Thyroid gland (tissue), 4 donors: ENCODE measurements around the gene AR.

Source experiments
- CTCF ChIP-seq, 6 experiments: fragments of 200-600 bp in 3 of 6; fragments of 450-650 bp in 3 of 6; sonication (generic) in 3 of 6; IDR thresholded peaks; one replicate each; pipeline ENCODE4 v1.5.1; 2016 to 2019; ENCODE audit warnings: antibody characterized with exemption in 6 of 6, mild to moderate bottlenecking in 2 of 6, inconsistent platforms in 1 of 6, moderate library complexity in 1 of 6
- POLR2A ChIP-seq, 2 donors: fragments of 450-650 bp; IDR thresholded peaks; one replicate each; pipeline ENCODE4 v1.6.1; 2017; ENCODE audit warnings: antibody characterized with exemption in 2 of 2, mild to moderate bottlenecking in 2 of 2, moderate library complexity in 1 of 2

GRCh38 chrX:67700602-67701001, 156.8 kb downstream of the AR start:
- TF ChIP-seq CTCF (IDR thresholded peaks at IDR 0.05) = no peak
- no peak for TF ChIP-seq POLR2A (IDR thresholded peaks at IDR 0.05)
